K562 (cell line): Measurements from ENCODE around the gene SNAPC3.

ENCODE experiments used
- BMI1 ChIP-seq: fragments of 150-350 bp; IDR thresholded peaks from 2 replicates; pipeline ENCODE4 v1.6.1; 2014; ENCODE audit warnings: low read length
- GATA2 ChIP-seq: sonication (generic); formaldehyde crosslinking; IDR thresholded peaks from 2 replicates; pipeline ENCODE4 v1.4.0; 2020; ENCODE audit warnings: mild to moderate bottlenecking, missing genetic modification reagents
- HMGXB4 ChIP-seq: sonication (generic); formaldehyde crosslinking; IDR thresholded peaks from 2 replicates; pipeline ENCODE4 v1.8.1; 2023; ENCODE audit warnings: mild to moderate bottlenecking, missing genetic modification reagents
- PHF20 ChIP-seq: fragments of 450-650 bp; IDR thresholded peaks from 2 replicates; pipeline ENCODE4 v1.6.1; 2018; ENCODE audit not compliant: partially characterized antibody
- POLR2A ChIP-seq: fragments of 450-650 bp; conservative IDR thresholded peaks from 2 replicates; pipeline ENCODE4 v1.6.1; 2016
- THRA ChIP-seq: fragments of 450-650 bp; IDR thresholded peaks from 2 replicates; pipeline ENCODE4 v1.6.1; 2017; ENCODE audit warnings: mild to moderate bottlenecking, moderate library complexity
- TRIM28 ChIP-seq: fragments of 450-650 bp; IDR thresholded peaks from 2 replicates; pipeline ENCODE4 v1.6.1; 2017
- ZBTB40 ChIP-seq, 2 experiments: fragments of 450-650 bp in 1 of 2; sonication (generic) in 1 of 2; formaldehyde crosslinking in 1 of 2; IDR thresholded peaks; 2 replicates each; pipeline versions ENCODE4 v1.7.1 to v1.9.0; 2016 to 2022; ENCODE audit warnings: inconsistent platforms in 1 of 2, mild to moderate bottlenecking in 1 of 2, missing genetic modification reagents in 1 of 2
- ZNF274 ChIP-seq: IDR thresholded peaks from 2 replicates; pipeline ENCODE4 v1.6.1; 2011; ENCODE audit warnings: low read depth, mild to moderate bottlenecking, low read length, moderate library complexity, borderline replicate concordance
- ZZZ3 ChIP-seq: fragments of 450-650 bp; IDR thresholded peaks from 2 replicates; pipeline ENCODE4 v1.6.1; 2016; ENCODE audit warnings: antibody characterized with exemption, mild to moderate bottlenecking, moderate library complexity

GRCh38 chr9:15381491-15381890 is 41.2 kb upstream of the SNAPC3 start:
- TF ChIP-seq POLR2A (no peak), GATA2 (CRISPR knock-in tag) (no peak), TRIM28 (no peak), ZZZ3 (no peak), HMGXB4 (CRISPR knock-in tag) (no peak), ZNF274 (no peak), THRA (no peak), ZBTB40 (IDR thresholded peaks at IDR 0.05) (no peak), ZBTB40 (CRISPR knock-in tag; IDR thresholded peaks at IDR 0.05) (no peak), PHF20 (no peak), BMI1 (no peak)
